ENCODE data around the gene SIRPG.
"Not testable (repeated sequence)": the region's sequence is repeated elsewhere in the genome, so short reads cannot be mapped to it uniquely, and the experiment has no call there.

Gene SIRPG

DNA sequence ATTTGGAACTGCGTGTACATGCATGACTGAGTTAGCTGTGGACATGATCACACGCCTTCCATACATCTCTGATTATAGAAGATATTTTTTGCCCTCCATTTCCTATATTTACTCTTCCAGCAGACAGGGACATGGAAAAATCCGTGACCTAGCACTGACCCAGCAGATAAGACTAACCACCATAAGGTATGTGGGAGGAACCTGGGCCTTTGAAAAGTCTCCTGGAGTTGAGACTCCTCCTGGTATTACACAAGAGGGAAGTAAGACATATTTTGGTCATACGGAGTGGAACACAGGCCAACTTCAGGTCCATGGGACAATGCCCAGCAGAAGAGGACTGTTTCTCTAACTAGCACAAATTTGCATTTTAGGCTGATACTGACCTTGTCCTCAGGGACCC is 24.0 kb downstream of the SIRPG start:
- DNase-seq, result no peak

DNA sequence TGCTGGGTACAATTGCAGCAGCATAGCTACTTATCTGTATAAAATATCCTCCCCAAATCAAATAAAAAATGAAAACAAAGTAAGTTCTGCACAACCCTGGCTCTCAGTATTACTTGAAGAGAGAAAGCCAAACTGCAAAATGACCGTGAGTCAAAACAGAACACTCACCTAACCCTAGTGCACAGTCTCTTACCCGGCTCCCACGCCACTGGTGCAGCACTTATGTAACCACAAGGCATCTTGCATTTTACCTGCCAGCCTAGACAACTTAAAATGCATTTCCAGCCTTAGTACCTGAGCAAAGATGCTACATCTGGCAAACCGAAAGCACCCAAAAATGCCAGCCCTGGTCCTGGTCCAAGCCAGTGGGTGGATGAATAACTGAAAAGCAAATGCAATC is 25.4 kb downstream of the SIRPG start:
- DNase-seq, result no peak

DNA sequence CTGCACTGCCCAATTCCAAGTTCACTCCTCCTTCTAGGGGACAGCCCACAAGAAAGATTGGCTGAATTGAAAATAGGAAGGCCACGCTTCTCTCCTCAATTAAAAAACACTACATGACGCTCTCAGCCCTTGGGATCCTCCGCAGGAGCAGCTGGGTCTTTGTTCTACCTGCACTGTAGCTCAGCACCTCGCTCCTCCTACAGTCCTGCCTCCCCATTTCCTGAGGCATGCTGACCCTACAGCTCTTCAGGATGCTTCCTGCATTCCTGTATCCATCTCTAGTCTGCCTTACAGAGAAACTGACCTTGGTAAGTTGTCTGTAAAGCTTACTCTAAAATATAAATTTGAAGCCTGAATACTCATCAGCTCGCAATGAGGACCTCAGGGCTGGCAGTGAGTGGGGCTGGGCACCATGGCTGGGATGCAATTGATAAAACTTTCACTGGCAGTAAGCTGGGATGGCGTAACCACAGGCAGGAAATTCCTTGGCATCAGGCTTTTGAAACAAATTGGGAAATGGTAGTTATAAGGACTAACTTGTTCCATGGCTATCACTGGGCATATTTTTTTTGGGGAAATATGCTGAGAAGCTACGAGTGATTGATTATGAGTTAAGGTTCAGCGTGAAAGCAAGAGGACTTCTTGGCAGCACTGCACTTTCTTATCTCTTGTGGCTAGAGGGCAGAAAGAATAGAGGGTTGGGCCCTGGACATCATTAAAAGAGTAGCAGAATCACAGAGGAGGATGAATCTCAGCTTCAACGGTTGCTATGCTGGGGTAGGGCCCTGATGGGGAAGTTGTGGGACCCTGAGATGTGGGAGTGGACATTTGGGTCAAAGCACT is 26.0 kb downstream of the SIRPG start:
- no peak for DNase-seq

DNA sequence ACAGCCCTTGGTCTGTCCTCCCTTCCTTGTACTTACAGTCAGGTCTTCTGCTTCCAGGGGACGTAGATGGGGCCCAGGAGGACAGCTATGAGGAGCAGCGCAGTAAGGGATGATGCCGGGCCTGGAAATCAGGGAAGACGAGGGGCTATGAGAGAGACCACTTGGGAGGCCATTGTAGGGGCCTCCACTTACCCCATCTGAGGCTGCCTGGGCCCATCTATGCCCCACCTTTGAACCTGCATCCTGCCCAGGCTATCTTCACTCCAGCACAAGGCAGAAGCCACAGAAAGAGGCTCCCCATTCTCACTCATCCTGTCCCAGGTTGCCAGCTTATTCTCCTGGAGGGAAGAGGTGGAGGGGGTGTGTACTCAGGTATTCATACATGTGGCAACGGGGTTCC is 27.4 kb downstream of the SIRPG start:
- no peak for DNase-seq

DNA sequence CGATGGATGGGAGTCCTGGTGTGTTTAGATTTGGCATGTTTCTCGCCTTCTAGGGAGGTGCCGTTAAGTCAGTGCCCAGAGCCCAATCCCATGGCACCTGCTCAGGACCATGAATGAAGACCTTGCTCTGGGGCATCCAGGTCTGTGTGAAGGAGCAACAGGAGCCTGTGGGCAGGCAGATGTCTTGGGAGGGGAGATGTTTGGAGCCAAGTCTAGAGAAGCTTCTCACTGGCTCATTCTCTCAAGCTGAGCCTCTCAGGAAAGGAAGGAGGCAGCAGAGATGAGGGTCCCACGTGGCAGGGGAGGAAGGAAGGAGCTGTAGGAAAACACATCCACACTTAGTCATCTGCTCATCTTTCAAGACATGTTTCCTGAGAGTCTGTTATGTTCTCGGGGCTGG is 28.3 kb downstream of the SIRPG start:
- no peak for DNase-seq

DNA sequence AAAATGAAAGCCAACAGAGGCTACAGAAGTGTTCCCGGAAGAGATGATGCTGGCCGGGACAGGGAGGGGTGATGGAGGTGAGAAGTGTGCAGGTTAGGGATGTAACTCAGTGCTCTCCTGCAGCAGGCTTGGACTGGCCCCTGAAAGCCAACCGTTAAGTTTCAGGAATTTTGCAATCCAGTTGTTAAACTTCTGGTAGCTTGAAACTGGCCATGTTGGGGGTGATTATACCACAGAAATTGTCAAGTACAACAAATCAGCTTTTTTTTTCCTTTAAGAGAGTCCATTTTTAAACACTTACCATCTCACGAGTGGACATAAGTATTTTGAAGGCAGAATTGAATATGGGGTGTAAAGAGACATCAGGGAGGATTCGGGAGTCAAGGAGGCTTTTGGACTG is 29.0 kb downstream of the SIRPG start:
- no peak for DNase-seq

DNA sequence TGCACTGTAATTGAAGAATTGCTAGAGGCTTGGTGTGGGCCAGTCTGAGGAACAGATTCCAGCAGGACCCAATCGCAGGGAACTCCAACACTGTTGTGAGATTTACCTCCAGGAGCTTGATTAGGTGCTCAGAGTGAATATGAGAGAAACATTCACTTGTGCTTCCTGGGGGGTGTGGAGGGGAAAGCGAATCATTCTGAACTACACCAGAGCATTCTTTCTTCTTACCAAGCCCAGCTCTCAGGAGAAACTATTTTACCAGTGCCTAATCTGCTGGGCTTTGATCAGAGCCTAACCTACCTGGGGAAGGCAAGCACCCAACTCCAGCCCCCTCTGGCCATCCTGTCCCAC is 30.4 kb downstream of the SIRPG start:
- no peak for DNase-seq

DNA sequence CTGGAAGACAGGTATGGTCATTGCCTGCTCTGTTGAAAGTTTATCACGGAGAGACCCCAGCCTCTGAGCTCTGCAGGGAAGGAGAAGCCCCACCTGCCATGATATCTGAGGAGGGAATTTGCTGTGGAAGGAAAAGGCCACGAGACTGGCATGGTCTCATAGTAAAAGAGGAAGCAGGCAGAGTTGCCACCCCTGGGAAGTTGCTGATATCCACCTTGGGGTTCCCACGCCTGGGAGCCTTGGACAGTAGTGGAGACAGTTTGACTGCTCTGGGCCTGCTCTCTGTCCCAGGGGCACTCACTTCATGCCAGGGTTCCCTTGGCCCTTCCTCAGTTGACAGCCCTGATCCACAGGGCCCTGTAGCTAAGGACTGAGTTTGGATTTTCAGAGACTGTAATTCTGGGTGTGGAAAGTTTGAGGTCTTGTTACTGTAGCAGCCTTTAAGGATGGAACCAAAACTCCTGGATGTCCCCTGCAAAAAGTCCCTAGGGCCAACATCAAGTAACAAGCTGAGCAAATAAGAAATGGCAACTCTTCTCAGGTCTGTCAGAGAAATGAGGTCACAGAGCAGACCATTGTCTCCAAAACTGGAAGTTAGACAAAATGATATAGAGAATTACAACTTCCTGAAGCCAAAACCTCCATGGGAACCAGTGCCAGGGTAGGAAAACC is 30.9 kb downstream of the SIRPG start:
- DNase-seq, result no peak

DNA sequence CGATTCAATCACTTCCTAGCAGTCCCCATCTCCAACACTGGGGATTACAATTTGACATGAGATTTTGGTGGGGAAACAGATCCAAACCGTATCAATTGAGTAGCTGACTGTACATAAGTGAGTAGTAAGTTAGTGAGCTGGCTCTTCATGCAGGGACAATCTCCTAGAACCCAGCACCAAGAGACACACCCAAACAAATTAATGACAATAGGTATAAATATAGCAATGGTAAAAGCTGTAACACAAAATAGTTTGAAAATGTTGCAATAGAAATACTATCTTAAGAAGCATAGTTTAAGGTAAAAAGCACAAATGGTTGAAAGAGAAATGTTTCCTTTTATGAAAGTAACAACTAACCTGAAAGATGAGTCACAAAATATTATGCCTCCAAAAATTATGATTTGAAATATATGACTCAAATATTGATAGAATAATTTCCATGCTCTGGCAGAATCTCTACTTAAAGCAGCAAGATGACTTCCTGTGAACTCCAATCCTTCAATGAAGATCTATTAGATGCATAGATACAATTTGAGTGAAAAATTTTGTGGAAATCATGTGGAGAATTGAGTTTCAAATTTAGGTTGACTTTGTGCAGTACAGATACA is 32.4 kb downstream of the SIRPG start:
- DNase-seq, result no peak

DNA sequence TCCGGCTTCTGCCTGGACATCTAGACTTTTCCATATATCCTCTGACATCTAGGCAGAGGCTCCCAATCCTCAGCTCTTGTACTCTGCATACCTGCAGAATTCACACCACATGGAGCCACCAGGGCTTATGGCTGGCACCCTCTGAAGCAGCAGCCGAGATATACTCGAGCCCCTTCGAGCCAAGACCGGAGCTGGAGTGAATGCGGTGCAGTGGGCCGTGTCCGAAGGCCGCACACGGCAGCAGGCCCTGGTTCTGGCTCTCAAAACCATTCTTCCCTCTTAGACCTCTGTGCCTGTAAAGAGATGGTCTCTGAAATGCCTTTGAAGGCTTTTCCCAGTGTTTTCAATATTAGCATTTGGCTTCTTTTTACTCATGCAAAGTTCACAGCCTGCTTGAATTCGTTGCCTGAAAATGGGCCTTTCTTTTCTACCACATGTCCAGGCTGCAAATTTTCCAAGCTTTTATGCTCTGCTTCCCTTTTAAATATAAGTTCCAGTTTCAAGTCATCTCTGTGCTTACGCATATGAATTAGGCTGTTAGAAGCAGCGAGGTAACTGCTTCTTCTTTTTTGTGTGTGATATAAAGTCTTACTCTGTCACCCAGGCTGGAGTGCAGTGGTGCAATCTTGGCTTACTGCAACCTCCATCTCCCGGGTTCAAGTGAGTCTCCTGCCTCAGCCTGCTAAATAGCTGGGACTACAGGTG is 33.9 kb downstream of the SIRPG start:
- no peak for DNase-seq

DNA sequence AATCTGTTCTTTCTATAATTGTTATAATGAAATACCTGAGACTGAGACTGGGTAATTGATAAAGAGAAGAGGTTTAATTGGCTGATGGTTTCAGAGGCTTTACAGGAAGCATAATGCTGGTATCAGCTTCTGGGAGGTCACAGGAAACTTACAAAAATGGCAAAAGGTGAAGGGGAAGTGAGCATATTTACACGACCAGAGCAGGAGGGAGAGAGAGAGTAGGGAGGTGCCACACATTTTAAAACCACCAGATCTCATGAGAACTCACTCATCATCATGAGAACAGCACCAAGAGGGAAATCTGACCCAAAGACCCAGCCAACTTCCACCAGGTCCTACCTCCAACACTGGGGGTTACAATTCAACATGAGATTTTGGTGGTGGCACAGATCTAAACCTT is 35.1 kb downstream of the SIRPG start:
- DNase-seq, result no peak

DNA sequence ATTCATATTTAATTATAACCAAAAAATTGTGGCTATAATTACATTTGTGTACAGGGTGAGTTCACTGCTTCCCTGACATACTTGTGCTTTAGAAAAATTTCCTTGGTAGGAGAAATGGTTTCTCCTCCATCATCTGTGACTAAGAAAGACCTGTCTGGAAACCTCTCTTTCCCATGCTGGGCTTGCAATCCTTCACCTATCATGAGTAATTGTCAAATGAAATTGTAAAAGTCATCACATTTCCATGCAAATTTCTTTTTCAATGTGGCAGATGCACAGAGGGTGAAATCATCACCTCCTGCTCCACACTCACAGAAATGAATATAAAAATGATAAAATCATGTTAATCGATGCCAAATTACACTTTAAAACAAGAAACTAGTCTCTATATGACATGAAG is 36.3 kb downstream of the SIRPG start:
- DNase-seq, result no peak

DNA sequence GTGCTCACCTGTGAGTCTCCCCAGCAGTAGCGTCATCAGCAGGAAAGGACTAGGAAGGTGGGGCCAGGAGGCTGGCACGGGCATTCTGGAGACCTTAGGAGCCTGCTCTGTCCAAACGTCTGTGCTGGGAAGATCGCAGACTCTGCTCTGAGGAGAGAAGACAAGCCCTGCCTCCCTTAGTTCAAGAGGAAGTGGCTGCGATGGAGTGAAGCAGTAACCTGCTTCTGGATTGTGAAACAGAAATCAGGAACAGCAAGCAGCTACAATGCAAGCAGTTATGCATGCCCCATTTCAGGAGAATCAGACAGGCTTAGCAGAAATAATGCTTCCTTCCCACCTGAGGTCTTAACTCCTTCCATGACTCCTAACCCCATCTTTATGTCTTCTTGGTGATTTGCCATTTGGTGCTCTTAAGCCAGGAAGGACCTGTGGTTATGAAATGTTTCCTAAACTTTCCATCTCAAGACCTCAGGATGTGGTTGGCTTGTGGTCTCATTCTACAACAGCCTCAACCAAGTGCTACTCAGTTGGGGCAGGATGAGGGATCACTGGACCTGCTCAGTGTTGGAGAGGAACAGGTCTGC is 37.6 kb downstream of the SIRPG start, which contains the start of gene SIRPB1:
SIRPB1 (minus strand) TSS at position 149 of the 584 bp plus-strand sequence; CDS start at position 84, 65 bp downstream.
- no peak for DNase-seq

DNA sequence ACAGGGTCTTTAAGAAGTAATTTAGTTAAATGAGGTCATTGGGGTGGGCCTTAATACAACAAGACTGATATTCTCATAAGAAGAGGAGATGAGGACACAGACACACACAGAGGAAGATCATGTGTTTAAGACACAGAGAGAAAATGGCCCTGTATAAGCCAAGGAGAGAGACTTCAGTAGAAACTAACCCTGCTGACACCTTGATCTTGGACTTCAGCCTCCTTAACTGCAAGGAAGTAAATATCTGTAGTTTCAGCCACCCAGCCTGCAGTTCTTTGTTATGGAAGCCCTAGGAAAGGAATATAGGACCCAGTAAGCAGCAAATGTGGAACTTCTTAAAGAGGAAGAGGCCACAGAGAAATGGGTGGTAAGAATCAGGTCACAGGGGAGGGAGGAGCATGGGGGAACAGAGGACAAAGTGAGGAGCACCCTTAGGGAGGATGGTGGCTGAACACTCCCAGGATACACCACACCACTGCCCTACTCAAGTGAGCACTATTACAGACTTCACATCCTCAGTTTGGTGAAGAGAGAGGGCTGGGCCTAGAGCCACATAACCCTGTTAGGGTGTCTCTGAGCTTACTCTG is 38.5 kb downstream of the SIRPG start:
- no peak for DNase-seq

DNA sequence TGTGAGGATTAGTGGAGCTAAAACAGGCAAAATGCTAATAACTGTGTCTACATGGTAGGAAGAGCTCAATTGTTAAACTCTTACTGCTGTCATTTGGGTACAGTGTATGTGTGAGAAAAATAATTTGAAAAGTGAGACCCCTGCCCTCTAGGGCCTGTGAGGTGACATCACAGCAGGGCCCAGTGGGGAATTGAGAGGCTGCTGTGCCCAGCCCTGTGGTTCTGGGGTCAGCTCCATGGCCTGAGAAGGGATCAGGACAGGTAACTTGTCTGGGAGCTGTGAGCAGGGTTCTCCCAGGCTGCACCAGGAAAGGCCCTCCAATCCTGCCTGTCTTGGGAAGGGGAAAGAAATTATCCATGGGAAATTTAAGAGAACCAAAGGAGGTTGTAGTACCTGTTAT is 39.1 kb downstream of the SIRPG start:
- no peak for DNase-seq

DNA sequence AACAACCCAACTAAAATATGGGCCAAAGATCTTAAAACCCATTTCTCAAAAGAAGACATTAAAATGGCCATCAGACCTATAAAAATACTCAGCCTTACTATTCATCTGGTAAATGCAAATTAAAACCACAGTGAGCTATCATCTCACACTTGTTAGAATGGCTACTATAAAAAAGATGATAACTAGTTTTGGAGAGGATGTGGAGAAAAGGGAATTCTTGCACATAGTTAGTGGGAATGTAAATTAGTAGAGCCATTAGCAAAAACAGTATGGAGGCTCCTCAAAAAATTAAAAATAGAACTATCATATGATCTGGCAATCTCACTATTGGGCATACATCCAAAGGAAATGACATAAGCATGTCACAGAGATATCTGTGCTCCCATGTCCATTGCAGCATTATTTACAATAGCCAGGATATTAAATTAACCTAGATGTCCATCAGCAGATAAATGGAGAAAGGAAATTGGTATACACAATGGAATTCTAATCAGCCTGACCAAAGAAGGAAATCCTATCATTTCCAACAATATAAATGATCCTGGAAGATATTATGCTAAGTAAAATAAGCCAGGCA is 40.6 kb downstream of the SIRPG start:
- no peak for DNase-seq

DNA sequence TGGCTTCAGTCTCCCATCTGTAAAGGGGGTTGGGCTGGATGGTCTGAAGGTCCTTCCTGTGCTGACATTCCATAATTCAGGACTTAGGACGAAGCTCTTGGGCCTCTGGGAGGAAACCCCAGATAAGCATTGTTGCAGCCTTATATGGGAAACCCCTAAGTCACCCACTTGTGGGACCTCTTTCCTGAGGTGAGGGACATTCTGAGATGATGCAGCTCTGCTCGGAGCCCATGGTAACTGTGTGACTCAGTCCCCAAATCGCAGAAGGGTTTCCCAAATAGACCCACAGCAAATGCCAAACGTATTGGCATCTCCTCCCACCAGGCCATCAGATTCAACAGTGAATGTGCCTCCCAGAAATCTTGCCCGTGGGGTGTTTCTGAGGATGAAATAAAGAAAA is 47.2 kb downstream of the SIRPG start:
- not testable (repeated sequence) for DNase-seq

DNA sequence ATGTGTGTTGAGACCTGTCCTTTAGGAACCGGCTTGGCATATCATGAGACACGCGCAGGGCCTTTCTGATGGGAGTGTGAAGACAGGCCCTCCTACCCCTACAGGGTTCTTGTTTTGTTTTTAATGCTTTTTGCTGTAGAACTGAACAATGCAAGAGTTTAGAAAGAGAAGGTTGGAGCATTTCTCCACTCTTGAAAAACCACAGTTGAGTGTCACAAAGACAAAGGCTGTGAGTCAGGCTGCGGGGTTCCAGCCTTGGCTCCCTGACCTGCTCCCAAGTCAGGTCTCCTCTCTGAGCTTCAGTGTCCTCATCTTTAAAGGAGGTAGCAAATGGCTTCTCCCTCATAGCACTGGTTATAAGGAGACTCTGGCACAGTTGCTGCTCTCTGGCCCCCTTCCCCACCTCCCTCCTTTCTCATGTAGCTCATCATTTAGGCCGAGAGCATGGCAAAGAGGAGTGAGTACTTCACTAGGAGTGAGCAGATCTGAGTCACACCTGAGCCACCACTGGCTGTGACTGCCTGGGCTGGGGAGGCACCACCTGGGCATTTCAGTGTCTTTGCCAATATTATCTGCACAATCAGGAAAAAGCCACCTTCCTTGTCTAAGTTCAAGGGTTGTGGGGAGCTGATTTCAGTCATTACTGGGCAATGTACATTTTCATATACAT is 48.8 kb downstream of the SIRPG start:
- not testable (repeated sequence) for DNase-seq

DNA sequence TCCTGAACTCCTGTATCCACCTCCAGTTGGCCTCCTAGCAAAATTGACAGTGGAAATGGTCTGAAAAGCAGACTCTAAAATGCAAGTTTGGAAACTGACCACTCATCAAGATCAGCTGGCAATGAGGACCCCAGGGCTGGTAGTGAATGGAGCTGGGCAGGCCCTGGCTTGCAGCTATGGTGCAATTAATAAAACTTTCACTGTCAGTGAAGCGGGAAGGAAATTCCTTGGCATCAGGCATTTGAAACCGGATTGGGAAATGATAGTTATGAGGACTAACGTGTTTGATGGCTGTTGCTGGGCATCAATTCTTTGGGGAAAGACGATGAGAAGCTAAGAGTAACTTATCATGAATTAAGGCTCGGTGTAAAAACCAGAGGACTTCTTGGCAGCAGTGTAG is 56.8 kb downstream of the SIRPG start:
- no peak for DNase-seq

DNA sequence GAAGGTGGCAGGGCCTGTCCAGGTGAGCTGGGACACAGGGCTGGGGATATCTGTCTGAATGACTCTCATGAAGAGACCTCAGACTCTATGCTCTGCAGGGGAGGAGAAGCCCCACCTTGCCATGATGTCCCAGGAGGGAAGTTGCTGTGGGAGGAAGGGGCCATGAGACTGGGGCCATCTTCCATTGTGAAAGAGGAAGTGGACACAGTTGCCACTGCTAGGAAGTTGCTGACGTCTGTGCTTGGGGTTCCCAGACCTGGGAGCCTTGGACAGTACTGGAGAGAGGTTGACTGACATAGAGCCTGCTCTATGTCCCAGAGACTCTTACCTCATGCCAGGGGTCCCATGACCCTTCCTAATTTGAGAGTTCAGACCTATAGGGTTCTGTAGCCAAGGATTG is 62.2 kb downstream of the SIRPG start:
- DNase-seq, result no peak

DNA sequence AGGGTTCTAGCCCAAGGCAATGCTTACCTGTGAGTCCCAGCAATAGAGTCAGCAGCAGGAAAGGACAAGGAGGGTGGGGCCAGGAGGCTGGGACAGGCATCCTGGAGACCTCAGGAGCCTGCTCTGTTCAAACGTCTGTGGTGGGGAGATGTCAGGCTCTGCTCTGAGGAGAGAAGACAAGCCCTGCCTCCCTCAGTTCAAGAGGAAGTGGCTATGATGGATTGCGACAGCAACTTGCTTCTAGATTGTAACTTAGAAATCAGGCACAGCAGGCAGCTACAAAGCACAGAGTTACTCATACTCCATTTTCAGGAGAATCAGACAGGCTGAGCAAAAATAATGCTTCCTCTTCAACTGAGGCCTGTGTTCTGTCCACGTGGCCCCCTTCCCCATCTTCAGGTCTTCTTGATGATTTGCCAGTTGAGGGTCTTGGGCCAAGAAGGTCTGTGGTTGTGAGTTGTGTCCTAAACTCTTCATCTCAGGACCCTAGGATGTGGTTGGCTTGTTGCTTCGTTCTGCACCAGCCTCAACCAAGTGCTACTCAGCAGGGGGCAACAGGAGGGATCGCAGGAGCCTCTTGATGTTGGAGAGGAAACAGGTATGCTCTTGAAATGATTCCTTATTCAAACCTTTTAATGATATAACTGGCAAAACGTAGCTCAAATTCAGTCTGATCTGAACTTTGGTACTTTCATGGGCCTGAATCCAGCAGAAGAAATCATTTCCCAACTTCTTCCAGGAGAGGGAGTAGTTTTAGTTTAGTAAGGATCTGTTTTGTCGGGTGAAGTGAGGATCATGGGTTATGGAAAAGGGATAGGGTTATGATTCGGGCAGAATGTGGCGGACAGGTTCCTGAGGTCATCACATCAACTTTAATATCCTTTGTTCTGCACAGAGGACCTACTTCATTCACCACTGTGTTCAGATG is 68.8 kb downstream of the SIRPG start:
- no peak for DNase-seq
